Activated CD4-positive, alpha-beta T cell treated with anti-CD3 and anti-CD28 coated beads, Interleukin-2, Interleukin-6, amounts not matched to agents 100 ng/mL and 50 ng/mL, durations not matched to agents 16 hours and 8 hours (primary cell): Measurements from ENCODE around the gene C16orf74.

Source experiments
- DNase-seq: peaks from one replicate; pipeline ENCODE4 v3.0.0-alpha.2; 2020

The C16orf74 gene

GRCh38 chr16:85668676-85669424, 82.0 kb downstream of the C16orf74 start:
- DNase-seq: no peak

- no peak for DNase-seq
Measured at GRCh38 chr16:85667841-85668413, 83.0 kb downstream of the C16orf74 start.

GRCh38 chr16:85667261-85667660, 83.6 kb downstream of the C16orf74 start:
- no peak for DNase-seq

- no peak for DNase-seq
Measured at GRCh38 chr16:85665929-85666328, 85.0 kb downstream of the C16orf74 start.

GRCh38 chr16:85665373-85665740, 85.5 kb downstream of the C16orf74 start:
- no peak for DNase-seq

GRCh38 chr16:85664580-85665372, 86.1 kb downstream of the C16orf74 start:
- DNase-seq: no peak

- no peak for DNase-seq
Measured at GRCh38 chr16:85663891-85664321, 87.0 kb downstream of the C16orf74 start.

- DNase-seq: no peak
Measured at GRCh38 chr16:85662976-85663830, 87.7 kb downstream of the C16orf74 start.

- no peak for DNase-seq
Measured at GRCh38 chr16:85662482-85662812, 88.4 kb downstream of the C16orf74 start.

- no peak for DNase-seq
Measured at GRCh38 chr16:85661740-85662481, 89.0 kb downstream of the C16orf74 start.

- no peak for DNase-seq
Measured at GRCh38 chr16:85660843-85661739, 89.8 kb downstream of the C16orf74 start.

GRCh38 chr16:85659805-85660511, 90.9 kb downstream of the C16orf74 start:
- peak; percentile 75 for DNase-seq

- DNase-seq: no peak
Measured at GRCh38 chr16:85659336-85659735, 91.6 kb downstream of the C16orf74 start.

GRCh38 chr16:85658504-85659326, 92.2 kb downstream of the C16orf74 start:
- DNase-seq: no peak

- no peak for DNase-seq
Measured at GRCh38 chr16:85657996-85658395, 92.9 kb downstream of the C16orf74 start.
